AG09319 (cell line): ENCODE results near the gene CPLANE2.

Experiments used
- DNase-seq: peaks from one replicate; pipeline ENCODE4 v3.0.0-alpha.2; 2010; ENCODE audit warnings: low read depth; ENCODE audit errors: extremely low read depth
- TF ChIP-seq, protein P1 (sequence below): IDR thresholded peaks from 2 replicates; pipeline ENCODE4 v1.5.1; 2011; ENCODE audit warnings: low read depth, mild to moderate bottlenecking, inconsistent platforms, low read length, moderate library complexity

CPLANE2 gene

DNA sequence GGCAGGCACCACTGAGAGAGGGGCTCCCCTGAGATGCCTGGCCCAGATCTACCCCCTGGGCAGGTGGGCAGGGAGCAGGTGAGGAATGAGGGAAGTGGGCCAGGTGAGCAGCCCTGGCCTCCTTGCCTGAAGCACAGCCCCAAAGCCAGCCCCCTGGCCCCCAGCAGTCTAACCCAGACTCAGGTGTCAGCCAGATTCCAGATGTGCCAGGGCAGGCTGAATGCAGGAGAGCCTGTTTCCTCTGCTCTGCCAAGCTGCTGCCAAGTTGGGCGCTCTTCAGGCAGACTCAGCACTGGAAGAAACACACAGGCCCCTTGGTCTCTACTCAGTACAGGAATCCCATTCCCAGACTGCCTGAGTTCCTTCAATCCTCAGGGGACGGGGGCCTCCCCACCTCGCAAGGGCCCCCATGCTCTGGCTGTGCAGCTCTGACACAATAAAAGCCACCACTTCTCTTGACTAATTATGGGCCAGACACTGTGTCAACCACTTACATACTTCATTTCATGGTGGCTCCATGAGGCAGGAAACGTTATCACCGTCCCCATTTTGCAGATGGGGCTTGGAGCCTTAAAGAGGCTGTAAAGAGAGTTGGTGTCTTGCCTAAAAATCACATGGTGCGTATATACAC is 45.0 kb downstream of the CPLANE2 start:
- DNase-seq, result no peak
- TF ChIP-seq, protein P1, sequence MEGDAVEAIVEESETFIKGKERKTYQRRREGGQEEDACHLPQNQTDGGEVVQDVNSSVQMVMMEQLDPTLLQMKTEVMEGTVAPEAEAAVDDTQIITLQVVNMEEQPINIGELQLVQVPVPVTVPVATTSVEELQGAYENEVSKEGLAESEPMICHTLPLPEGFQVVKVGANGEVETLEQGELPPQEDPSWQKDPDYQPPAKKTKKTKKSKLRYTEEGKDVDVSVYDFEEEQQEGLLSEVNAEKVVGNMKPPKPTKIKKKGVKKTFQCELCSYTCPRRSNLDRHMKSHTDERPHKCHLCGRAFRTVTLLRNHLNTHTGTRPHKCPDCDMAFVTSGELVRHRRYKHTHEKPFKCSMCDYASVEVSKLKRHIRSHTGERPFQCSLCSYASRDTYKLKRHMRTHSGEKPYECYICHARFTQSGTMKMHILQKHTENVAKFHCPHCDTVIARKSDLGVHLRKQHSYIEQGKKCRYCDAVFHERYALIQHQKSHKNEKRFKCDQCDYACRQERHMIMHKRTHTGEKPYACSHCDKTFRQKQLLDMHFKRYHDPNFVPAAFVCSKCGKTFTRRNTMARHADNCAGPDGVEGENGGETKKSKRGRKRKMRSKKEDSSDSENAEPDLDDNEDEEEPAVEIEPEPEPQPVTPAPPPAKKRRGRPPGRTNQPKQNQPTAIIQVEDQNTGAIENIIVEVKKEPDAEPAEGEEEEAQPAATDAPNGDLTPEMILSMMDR, result no peak

DNA sequence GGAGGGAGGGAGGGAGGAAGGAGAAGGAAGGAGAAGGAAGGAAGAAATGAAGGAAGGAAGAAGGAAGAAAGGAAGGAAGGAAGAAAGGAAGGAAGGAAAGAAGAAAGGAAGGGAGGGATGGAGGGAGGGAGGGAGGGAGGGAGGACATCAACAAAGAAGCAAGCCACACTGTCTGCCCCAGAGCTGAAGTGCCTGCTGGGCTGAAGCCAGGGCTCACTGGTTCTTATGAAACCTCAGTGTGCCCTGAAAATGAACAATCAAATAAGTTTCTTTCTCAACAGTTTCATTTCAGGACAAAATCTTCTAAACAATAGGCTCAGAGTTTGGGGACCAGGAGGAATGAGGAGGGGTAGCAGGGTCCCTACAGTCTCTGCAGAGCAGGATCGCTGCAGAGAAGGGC is 45.7 kb downstream of the CPLANE2 start:
- no peak for DNase-seq
- TF ChIP-seq, protein P1, result no peak

DNA sequence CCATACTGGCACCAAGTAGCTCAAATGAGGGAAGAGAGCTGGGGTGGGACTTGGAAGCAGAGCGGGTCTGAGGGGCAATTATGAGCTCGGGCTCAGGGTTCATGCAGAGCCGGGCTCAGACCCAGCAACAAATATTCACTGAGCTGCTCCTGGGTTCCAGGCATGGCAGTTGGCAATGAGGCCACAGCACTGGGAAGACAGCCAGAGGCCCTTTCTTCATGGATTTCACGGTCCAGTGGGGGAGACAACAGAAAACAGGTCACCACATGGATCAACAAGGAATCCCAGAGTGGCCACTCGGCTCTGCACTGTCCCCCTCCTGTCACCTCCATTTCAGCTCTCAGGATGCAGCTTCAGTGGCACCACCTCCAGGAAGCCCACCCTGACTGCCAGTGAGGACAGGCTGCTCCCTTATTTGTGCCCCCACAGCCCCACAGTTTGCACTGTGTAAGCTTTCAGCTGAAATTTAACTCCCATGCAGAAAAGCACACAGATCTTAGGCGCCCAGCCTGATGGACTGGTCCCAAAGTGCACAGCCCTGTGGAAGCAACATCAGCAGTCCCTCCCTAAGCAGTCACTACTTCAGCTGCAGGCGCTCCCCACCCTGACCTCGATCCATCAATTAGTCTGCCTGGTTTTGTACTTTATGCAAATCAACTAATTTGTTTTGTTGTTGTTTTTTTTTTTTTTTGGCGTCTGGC is 46.9 kb downstream of the CPLANE2 start:
- no peak for DNase-seq
- TF ChIP-seq, protein P1, result no peak

DNA sequence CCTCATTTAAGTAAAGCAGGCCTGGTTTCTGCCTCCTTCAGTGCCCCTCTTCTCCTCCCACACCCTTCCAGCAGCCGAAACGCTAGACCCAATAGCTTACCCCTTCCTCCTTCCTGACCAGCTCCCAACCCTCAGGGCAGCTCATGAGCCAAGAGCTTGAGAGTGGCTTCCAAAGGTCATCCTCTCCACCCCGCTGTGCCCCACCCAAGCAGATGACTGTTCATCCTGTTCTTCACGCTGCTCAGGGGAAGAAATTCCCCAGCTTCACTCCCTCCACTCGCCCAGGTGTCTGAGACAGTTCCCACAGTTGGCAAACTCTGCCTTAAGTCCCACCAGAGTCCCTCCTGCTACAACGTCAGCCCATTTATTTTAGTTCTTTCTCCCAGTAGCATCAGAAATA is 48.0 kb downstream of the CPLANE2 start:
- no peak for DNase-seq
- TF ChIP-seq, protein P1, result no peak

DNA sequence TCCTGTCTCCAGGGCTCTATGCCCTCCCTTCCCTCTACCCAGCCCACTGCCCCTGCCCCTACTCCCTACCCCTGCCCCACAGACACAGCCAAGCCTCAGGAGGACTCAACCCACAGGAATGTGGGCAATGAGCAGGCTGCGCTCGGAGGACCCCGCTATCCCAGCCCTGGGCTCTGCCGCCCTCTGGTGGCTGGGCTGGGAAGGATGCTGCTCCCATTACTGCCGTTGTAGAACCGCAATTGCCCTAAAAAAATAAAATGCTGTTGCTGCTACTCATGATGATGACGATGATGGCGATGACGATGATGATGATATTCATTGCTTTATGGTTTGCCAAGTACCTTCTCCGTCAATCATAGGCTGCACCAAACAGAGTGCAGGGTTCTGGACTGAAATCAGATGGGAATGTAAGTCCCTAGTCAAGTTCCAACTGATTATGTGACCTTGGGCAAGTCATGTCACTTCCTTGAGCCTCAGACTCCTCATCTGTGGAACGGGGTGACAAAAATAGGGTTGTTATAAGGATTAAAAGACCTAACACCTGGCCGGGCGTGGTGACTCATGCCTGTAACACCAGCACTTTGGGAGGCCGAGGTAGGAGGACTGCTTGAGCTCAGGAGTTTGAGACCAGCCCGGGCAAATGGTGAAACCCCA is 49.1 kb downstream of the CPLANE2 start:
- TF ChIP-seq, protein P1, result peak; percentile 98
- no peak for DNase-seq

DNA sequence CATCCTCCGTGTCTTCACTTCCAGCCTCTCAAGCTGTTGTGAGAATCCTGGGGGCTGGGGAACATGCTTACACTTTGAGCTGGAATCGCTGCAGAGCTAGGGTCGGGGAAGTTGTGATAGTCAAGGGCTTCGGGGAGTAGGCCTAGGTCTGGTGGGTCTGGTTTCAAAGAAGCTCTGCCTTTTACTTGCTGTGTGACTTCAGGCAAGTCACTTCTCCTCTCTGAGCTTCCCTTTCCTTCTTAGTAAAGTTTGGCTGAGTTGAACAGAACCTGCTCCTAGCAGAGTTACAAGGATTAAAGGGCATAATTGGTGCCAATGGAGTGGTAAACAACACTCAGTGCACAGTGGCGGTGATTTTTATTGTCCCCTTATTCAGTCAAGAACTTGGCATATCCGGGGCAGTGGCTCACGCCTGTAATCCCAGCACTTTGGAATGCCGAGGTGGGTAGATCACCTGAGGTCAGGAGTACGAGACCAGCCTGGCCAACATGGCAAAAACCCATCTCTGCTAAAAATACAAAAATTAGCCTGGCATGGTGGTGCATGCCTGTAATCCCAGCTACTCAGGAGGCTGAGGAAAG is 50.2 kb downstream of the CPLANE2 start:
- TF ChIP-seq, protein P1, result no peak
- DNase-seq, result no peak
